Thoracic aorta (tissue), 2 donors: ENCODE data around the gene VKORC1. TPM values are rescaled to one million over a fixed set of nuclear protein-coding genes. Genes with fewer than 3 reads are reported as not detected.
A peak's percentile ranks its signal among the peaks of the same experiment; 100 is the strongest.

Source experiments
- ATAC-seq: fragments of 150-250 bp; one replicate; pipeline ENCODE4 v1.8.0; 2017; ENCODE audit warnings: low read depth; ENCODE audit not compliant: insufficient number of reproducible peaks, low FRiP score
- DNase-seq: peaks from one replicate; pipeline ENCODE4 v3.0.0-alpha.2; 2020; ENCODE audit warnings: low spot score
- H3K27ac ChIP-seq, 2 donors: fragments of 200-600 bp; sonication (generic); 1 replicate in 1 of 2; 2 replicates in 1 of 2; pipeline ENCODE4 v1.5.1; 2016; ENCODE audit warnings: mild to moderate bottlenecking in 2 of 2, moderate library complexity in 2 of 2
- H3K27me3 ChIP-seq: fragments of 200-600 bp; sonication (generic); replicated peaks from 2 replicates; pipeline ENCODE4 v1.6.0; 2016; ENCODE audit warnings: mild to moderate bottlenecking; ENCODE audit not compliant: insufficient read depth
- H3K36me3 ChIP-seq: fragments of 200-600 bp; sonication (generic); one replicate; pipeline ENCODE4 v1.5.1; 2016
- H3K4me1 ChIP-seq, 2 donors: fragments of 200-600 bp; sonication (generic); 1 replicate in 1 of 2; 2 replicates in 1 of 2; pipeline versions ENCODE4 v1.5.1 to v1.6.0; 2016; ENCODE audit warnings: low read depth in 2 of 2, mild to moderate bottlenecking in 1 of 2; ENCODE audit not compliant: control insufficient read depth in 1 of 2
- H3K4me3 ChIP-seq: fragments of 200-600 bp; sonication (generic); 2 replicates; pipeline ENCODE4 v1.5.1; 2016; ENCODE audit warnings: mild to moderate bottlenecking
- H3K9me3 ChIP-seq: fragments of 200-600 bp; sonication (generic); 2 replicates; pipeline ENCODE4 v1.5.1; 2016
- total RNA-seq, 2 donors: library from RNA; depleted of rRNA; stranded (reverse); fragments of >200 nt; gene quantifications; one replicate each; pipeline versions ENCODE4 v1.1.0 to v1.2.3, GENCODE V29; 2016
- TF ChIP-seq, protein P1 (sequence below): fragments of 200-600 bp; sonication (generic); IDR thresholded peaks from one replicate; pipeline ENCODE4 v1.5.1; 2019; ENCODE audit warnings: antibody characterized with exemption

The VKORC1 gene
- total RNA-seq, 2 donors from 2014 or later, result 88.7 to 187 TPM

DNA sequence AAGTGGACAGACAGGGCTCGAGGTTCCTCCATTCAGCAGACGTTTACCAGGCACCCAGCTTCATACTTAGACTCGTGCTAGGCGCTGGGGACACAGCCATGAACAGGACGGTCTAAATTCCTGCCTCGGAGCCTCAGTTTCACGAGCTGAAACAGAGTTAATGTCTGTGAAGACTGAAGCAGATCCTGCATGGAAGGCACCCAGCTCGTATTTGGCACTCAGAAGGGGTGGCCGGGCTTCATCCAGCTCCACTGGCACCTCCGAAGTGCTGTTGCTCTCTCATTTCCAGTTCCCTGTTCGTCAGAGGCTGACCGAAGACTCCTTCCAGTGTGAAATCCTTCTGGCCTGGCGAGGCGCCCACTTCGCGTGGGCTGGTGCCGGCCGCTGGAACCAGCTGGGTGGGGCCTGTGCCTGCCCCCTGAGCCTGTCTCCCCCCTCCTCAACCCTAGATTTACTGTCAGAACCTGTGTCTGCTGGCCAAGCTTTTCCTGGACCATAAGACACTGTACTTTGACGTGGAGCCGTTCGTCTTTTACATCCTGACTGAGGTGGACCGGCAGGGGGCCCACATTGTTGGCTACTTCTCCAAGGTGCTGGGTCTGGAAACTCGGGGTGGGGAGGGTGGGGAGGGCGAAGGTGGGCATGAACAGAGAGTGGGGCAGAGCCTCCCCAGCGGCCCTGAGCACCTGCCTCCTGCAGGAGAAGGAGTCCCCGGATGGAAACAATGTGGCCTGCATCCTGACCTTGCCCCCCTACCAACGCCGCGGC is 35.2 kb upstream of the VKORC1 start:
- Histone ChIP-seq H3K36me3 (peaks cover 58% of the 10 kb centered on the region), H3K27me3 (no peaks in the 10 kb centered on the region), H3K9me3 (no peaks in the 10 kb centered on the region), H3K4me3 (no peak overlapping the region), H3K27ac (peak overlapping the region in 1 of 2 donors; percentile 64), H3K4me1 (no peaks in the 10 kb centered on the region)
- DNase-seq (no peak), ATAC-seq (no peak)
- TF ChIP-seq, protein P1, sequence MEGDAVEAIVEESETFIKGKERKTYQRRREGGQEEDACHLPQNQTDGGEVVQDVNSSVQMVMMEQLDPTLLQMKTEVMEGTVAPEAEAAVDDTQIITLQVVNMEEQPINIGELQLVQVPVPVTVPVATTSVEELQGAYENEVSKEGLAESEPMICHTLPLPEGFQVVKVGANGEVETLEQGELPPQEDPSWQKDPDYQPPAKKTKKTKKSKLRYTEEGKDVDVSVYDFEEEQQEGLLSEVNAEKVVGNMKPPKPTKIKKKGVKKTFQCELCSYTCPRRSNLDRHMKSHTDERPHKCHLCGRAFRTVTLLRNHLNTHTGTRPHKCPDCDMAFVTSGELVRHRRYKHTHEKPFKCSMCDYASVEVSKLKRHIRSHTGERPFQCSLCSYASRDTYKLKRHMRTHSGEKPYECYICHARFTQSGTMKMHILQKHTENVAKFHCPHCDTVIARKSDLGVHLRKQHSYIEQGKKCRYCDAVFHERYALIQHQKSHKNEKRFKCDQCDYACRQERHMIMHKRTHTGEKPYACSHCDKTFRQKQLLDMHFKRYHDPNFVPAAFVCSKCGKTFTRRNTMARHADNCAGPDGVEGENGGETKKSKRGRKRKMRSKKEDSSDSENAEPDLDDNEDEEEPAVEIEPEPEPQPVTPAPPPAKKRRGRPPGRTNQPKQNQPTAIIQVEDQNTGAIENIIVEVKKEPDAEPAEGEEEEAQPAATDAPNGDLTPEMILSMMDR, result no peak

DNA sequence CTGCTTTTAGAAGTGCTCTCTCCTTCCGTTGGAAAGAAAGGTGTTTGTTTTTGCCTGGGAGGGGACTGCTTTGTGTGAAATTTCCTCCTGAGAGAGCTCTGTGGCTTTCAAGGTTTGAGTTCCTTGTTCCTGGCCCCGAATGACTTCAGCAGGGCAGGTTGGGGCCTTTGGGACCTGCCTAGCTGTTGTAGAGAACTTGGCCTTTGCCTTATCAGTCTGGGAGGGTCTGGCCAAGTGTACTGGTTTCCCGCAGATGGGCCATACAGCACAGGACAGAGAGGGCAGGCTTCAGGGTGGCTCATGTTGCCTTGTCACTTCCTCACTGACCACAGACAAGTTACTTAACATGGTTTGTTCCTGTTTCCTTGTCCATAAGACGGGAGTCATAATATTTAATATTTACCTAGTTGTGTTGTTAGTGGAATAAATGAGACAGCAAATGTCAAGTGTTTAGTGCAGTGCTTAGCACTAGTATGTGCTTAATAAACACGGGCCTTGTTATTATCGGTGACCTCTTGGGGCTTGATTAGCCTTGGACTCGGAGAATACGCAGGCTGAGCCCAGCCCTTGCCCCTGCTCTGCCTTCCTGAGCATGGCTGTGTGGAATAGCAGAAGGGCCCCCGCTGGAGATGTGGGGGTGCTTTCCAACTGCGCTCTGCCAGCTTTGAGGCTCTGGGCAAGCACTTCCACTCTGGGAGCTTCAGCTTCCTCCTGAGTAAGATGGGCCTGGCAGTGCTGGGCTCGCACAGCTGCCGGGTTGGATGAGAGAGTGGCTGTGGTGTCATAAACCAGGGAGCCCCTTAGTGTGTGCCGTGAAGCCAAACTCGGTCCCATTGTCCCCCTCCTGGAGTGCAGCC is 34.3 kb upstream of the VKORC1 start:
- H3K27ac ChIP-seq, result peak overlapping the region in 1 of 2 donors; percentile 64
- TF ChIP-seq, protein P1, result no peak
- H3K27me3 ChIP-seq, result no peaks in the 10 kb centered on the region
- no peak overlapping the region for H3K4me3 ChIP-seq
- DNase-seq (no peak), ATAC-seq (no peak)
- H3K9me3 ChIP-seq, result no peaks in the 10 kb centered on the region
- H3K36me3 ChIP-seq, result peaks cover 62% of the 10 kb centered on the region
- no peaks in the 10 kb centered on the region for H3K4me1 ChIP-seq

DNA sequence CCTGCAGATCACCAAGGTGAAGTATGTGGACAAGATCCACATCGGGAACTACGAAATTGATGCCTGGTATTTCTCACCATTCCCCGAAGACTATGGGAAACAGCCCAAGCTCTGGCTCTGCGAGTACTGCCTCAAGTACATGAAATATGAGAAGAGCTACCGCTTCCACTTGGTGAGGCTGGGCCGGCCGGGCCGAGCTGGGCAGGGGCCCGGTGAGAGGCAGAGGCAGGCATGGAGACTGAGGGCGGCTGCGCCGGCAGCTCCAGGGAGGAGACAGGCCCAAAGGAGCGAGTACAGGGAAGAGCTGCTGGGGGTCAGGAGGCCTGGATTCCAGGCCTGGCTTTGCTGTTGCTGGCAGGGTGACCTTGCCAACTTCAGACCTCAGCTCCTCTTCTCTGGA is 32.6 kb upstream of the VKORC1 start:
- H3K36me3 ChIP-seq, result peaks cover 60% of the 10 kb centered on the region
- H3K4me3 ChIP-seq, result no peak overlapping the region

DNA sequence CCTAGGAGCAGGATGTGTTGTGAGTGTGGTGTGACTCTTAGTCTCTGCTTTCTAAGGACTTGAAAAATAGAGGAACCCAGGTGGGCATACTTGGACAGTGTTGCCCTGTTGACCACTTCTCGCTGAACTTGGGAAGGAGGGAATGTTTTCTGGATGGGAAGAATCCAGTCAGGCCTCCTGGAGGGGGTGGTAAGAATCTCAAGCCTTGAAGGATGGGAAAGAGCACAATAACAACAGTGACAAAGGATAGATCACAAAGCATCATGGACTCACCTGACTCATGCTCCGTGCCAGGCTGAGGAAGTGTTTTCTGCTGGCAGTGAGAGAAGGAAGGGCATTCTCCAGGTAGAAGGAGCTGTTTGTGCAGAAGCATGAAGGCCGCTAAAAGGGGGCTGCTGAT is 31.2 kb upstream of the VKORC1 start:
- TF ChIP-seq, protein P1, result no peak
- Histone ChIP-seq H3K9me3 (no peaks in the 10 kb centered on the region), H3K4me3 (no peak overlapping the region), H3K27me3 (no peaks in the 10 kb centered on the region), H3K36me3 (peaks cover 58% of the 10 kb centered on the region), H3K4me1 (no peaks in the 10 kb centered on the region), H3K27ac (no peak overlapping the region)
- DNase-seq (no peak), ATAC-seq (no peak)

More for the DNA sequence above, 32.6 kb upstream of the VKORC1 start:
- no peaks in the 10 kb centered on the region for H3K4me1 ChIP-seq
- H3K27me3 ChIP-seq, result no peaks in the 10 kb centered on the region
- no peak overlapping the region for H3K27ac ChIP-seq
- H3K9me3 ChIP-seq, result no peaks in the 10 kb centered on the region
- DNase-seq, result no peak
- ATAC-seq, result no peak
- TF ChIP-seq, protein P1, result no peak

DNA sequence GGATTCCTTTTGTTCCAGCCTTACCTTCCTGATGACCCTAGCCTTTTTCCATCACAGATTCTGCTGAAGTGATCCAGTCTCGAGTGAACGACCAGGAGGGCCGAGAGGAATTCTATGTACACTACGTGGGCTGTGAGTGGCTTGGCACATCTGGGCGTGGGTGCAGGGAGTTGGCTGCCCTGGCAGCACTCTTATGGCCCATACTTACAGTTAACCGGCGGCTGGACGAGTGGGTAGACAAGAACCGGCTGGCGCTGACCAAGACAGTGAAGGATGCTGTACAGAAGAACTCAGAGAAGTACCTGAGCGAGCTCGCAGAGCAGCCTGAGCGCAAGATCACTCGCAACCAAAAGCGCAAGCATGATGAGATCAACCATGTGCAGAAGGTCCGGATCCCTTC is 25.5 kb upstream of the VKORC1 start:
- H3K27me3 ChIP-seq, result no peaks in the 10 kb centered on the region
- ATAC-seq, result no peak
- H3K9me3 ChIP-seq, result no peaks in the 10 kb centered on the region
- no peak for DNase-seq
- H3K27ac ChIP-seq, result no peak overlapping the region
- TF ChIP-seq, protein P1, result no peak
- H3K4me3 ChIP-seq, result no peak overlapping the region
- peaks cover 25% of the 10 kb centered on the region for H3K36me3 ChIP-seq
- H3K4me1 ChIP-seq, result peaks cover 11 to 16% of the 10 kb centered on the region in 2 donors
